Neural progenitor cell (in vitro differentiated cells): ENCODE measurements around the gene HEY2. TPM values are rescaled to one million over a fixed set of nuclear protein-coding genes. Genes with fewer than 3 reads are reported as not detected.

ENCODE experiments used
- DNase-seq: peaks from one replicate; pipeline ENCODE4 v3.0.0-alpha.2; 2016; ENCODE audit warnings: low spot score
- H2AFZ ChIP-seq: fragments of 200-600 bp; sonication (generic); replicated peaks from 2 replicates; pipeline ENCODE4 v1.6.1; 2016; ENCODE audit warnings: antibody characterized with exemption
- H3F3A ChIP-seq: fragments of 200-600 bp; sonication (generic); 2 replicates; pipeline ENCODE4 v1.6.1; 2016; ENCODE audit warnings: antibody characterized with exemption, low read depth
- H3K27ac ChIP-seq: fragments of 200-600 bp; sonication (generic); 2 replicates; pipeline ENCODE4 v1.5.1; 2016; ENCODE audit warnings: mild to moderate bottlenecking
- H3K27me3 ChIP-seq: fragments of 200-600 bp; sonication (generic); 2 replicates; pipeline ENCODE4 v1.6.1; 2016; ENCODE audit warnings: mild to moderate bottlenecking, moderate library complexity
- H3K36me3 ChIP-seq: fragments of 200-600 bp; sonication (generic); 2 replicates; pipeline ENCODE4 v1.5.1; 2016
- H3K4me1 ChIP-seq: fragments of 200-600 bp; sonication (generic); 2 replicates; pipeline ENCODE4 v1.6.1; 2016; ENCODE audit warnings: mixed run types
- H3K4me2 ChIP-seq: fragments of 200-600 bp; sonication (generic); 2 replicates; pipeline ENCODE4 v1.6.1; 2016
- H3K4me3 ChIP-seq: fragments of 200-600 bp; sonication (generic); 2 replicates; pipeline ENCODE4 v1.5.1; 2016
- H3K79me2 ChIP-seq: fragments of 200-600 bp; sonication (generic); 2 replicates; pipeline ENCODE4 v1.6.1; 2016; ENCODE audit warnings: low read depth
- H3K9ac ChIP-seq: fragments of 200-600 bp; sonication (generic); 2 replicates; pipeline ENCODE4 v1.6.1; 2016
- H3K9me3 ChIP-seq: fragments of 200-600 bp; sonication (generic); 2 replicates; pipeline ENCODE4 v1.5.1; 2016; ENCODE audit warnings: low read depth
- H4K20me1 ChIP-seq: fragments of 200-600 bp; sonication (generic); 2 replicates; pipeline ENCODE4 v1.6.1; 2016; ENCODE audit warnings: low read depth
- H3K27ac Mint-ChIP-seq: 3 replicates; pipeline ENCODE4 v1.8.0; 2021; ENCODE audit warnings: mixed read lengths
- H3K27me3 Mint-ChIP-seq: 2 replicates; pipeline ENCODE4 v1.8.0; 2022; ENCODE audit warnings: low read depth, mild to moderate bottlenecking, inconsistent platforms, moderate library complexity, mixed read lengths; ENCODE audit not compliant: insufficient read depth
- H3K36me3 Mint-ChIP-seq: 3 replicates; pipeline ENCODE4 v1.8.0; 2021; ENCODE audit warnings: mixed read lengths
- H3K4me1 Mint-ChIP-seq: 3 replicates; pipeline ENCODE4 v1.8.0; 2021; ENCODE audit warnings: mixed read lengths
- H3K4me3 Mint-ChIP-seq: 3 replicates; pipeline ENCODE4 v1.8.0; 2021; ENCODE audit warnings: mild to moderate bottlenecking, moderate library complexity, mixed read lengths
- H3K9me3 Mint-ChIP-seq: 3 replicates; pipeline ENCODE4 v1.8.0; 2020; ENCODE audit warnings: mixed read lengths
- EZH2 ChIP-seq: fragments of 200-600 bp; sonication (generic); IDR thresholded peaks from 2 replicates; pipeline ENCODE4 v1.6.1; 2017; ENCODE audit warnings: antibody characterized with exemption, mild to moderate bottlenecking, moderate library complexity
- EZH2phosphoT487 ChIP-seq: fragments of 200-600 bp; sonication (generic); IDR thresholded peaks from 2 replicates; pipeline ENCODE4 v1.6.1; 2017; ENCODE audit warnings: antibody characterized with exemption
- total RNA-seq: library from RNA; depleted of rRNA; stranded (reverse); fragments of >200 nt; gene quantifications from 2 replicates; pipeline ENCODE4 v1.2.3, GENCODE V29; 2015; ENCODE audit warnings: low replicate concordance
- TF ChIP-seq, protein P1 (sequence below): fragments of 200-600 bp; sonication (generic); IDR thresholded peaks from 2 replicates; pipeline ENCODE4 v1.5.1; 2017; ENCODE audit warnings: antibody characterized with exemption, mild to moderate bottlenecking

HEY2 gene
- total RNA-seq, 1 donor from 2014 or later = 1.1 TPM

GRCh38 chr6:125780540-125781313 is 31.3 kb downstream of the HEY2 start:
- no peaks in the 10 kb centered on the region for H3K27me3 Mint-ChIP-seq
- Histone ChIP-seq H3K9ac (no peak overlapping the region), H3K9me3 (no peaks in the 10 kb centered on the region), H3K79me2 (no peaks in the 10 kb centered on the region), H3K4me1 (no peaks in the 10 kb centered on the region), H3K4me3 (peak overlapping the region; percentile 89), H3F3A (no peaks in the 10 kb centered on the region), H3K4me2 (peak overlapping the region; percentile 86), H2AFZ (peak overlapping the region; percentile 87), H3K36me3 (no peaks in the 10 kb centered on the region), H4K20me1 (no peaks in the 10 kb centered on the region), H3K27me3 (peaks cover 14% of the 10 kb centered on the region), H3K27ac (no peak overlapping the region)
- no peaks in the 10 kb centered on the region for H3K9me3 Mint-ChIP-seq
- DNase-seq = peak; percentile 46
- H3K36me3 Mint-ChIP-seq = no peaks in the 10 kb centered on the region
- TF ChIP-seq EZH2 = peak; percentile 44
- TF ChIP-seq, protein P1, sequence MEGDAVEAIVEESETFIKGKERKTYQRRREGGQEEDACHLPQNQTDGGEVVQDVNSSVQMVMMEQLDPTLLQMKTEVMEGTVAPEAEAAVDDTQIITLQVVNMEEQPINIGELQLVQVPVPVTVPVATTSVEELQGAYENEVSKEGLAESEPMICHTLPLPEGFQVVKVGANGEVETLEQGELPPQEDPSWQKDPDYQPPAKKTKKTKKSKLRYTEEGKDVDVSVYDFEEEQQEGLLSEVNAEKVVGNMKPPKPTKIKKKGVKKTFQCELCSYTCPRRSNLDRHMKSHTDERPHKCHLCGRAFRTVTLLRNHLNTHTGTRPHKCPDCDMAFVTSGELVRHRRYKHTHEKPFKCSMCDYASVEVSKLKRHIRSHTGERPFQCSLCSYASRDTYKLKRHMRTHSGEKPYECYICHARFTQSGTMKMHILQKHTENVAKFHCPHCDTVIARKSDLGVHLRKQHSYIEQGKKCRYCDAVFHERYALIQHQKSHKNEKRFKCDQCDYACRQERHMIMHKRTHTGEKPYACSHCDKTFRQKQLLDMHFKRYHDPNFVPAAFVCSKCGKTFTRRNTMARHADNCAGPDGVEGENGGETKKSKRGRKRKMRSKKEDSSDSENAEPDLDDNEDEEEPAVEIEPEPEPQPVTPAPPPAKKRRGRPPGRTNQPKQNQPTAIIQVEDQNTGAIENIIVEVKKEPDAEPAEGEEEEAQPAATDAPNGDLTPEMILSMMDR = no peak
- no peak for TF ChIP-seq EZH2phosphoT487
- no peak overlapping the region for H3K4me3 Mint-ChIP-seq
- no peak overlapping the region for H3K27ac Mint-ChIP-seq
- peaks cover 12% of the 10 kb centered on the region for H3K4me1 Mint-ChIP-seq

DNA sequence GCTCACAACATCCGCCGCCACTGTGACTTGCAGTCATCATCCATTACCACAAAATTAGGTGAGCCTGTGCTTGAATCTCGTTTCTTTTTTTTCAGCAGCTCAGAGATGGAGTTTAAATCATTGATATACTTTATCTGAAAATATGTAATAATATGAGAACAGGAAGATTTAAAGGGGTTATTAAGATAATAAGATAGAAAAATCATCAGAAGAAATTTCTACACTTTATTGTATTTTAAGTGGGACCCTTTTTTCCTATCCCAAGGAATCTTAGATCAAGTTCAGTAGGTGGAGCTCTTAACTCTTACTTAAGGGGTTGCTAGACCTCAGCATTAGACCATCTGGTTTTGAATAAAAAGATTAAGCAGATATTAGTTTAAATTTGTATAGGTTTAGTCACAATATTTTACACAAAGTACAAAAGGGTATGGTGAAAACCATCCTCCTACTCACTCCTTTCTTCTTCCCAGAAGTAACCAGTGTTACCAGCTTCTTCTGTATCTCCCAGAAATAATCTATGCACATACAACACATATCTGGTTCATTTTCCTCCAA is 32.0 kb downstream of the HEY2 start:
- H3K9ac ChIP-seq = no peak overlapping the region

DNA sequence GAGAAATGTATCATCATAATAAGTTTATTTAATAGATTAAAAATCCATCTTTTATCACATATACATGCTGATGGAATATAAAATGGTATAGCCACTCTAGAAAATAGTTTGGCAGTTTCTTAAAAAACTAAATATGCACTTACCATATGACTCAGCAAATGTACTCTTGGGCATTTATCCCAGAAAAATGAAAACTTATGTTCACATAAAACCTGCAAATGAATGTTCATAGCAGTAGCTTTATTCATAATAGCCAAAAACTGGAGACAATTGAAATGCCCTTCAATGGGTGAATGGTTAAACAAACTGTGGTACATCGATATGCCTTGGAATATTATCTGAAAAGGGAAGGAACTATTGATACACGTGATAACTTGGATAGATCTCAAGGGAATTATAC is 34.9 kb downstream of the HEY2 start:
- no peaks in the 10 kb centered on the region for H3K9me3 Mint-ChIP-seq
- TF ChIP-seq EZH2 (no peak), EZH2phosphoT487 (no peak)
- TF ChIP-seq, protein P1 = no peak
- H3F3A ChIP-seq = peaks cover 6% of the 10 kb centered on the region
- peaks cover 5% of the 10 kb centered on the region for H3K4me1 Mint-ChIP-seq
- no peaks in the 10 kb centered on the region for H3K79me2 ChIP-seq
- no peak overlapping the region for H3K27ac ChIP-seq
- no peak overlapping the region for H3K27ac Mint-ChIP-seq
- H4K20me1 ChIP-seq = no peaks in the 10 kb centered on the region
- DNase-seq = no peak
- peaks cover 2% of the 10 kb centered on the region for H3K27me3 Mint-ChIP-seq
- no peak overlapping the region for H2AFZ ChIP-seq
- peaks cover 14% of the 10 kb centered on the region for H3K27me3 ChIP-seq
- no peak overlapping the region for H3K4me2 ChIP-seq
- no peaks in the 10 kb centered on the region for H3K36me3 ChIP-seq
- H3K9me3 ChIP-seq = no peaks in the 10 kb centered on the region
- H3K4me1 ChIP-seq = peaks cover 3% of the 10 kb centered on the region
- no peak overlapping the region for H3K4me3 Mint-ChIP-seq
- H3K4me3 ChIP-seq = no peak overlapping the region
- H3K9ac ChIP-seq = no peak overlapping the region
- no peaks in the 10 kb centered on the region for H3K36me3 Mint-ChIP-seq

More for the DNA sequence above, 32.0 kb downstream of the HEY2 start:
- Histone ChIP-seq H3K4me2 (peak overlapping the region; percentile 86), H3K79me2 (no peaks in the 10 kb centered on the region), H3K4me1 (no peaks in the 10 kb centered on the region), H3K27me3 (peaks cover 14% of the 10 kb centered on the region), H3K36me3 (no peaks in the 10 kb centered on the region), H3K4me3 (peak overlapping the region; percentile 89), H4K20me1 (no peaks in the 10 kb centered on the region), H3K27ac (no peak overlapping the region), H3F3A (no peaks in the 10 kb centered on the region), H2AFZ (peak overlapping the region; percentile 87), H3K9me3 (no peaks in the 10 kb centered on the region)
- H3K27ac Mint-ChIP-seq = no peak overlapping the region
- DNase-seq = no peak
- peaks cover 7% of the 10 kb centered on the region for H3K4me1 Mint-ChIP-seq
- H3K27me3 Mint-ChIP-seq = no peaks in the 10 kb centered on the region
- no peak overlapping the region for H3K4me3 Mint-ChIP-seq
- no peaks in the 10 kb centered on the region for H3K36me3 Mint-ChIP-seq
- TF ChIP-seq, protein P1 = no peak
- TF ChIP-seq EZH2 (no peak), EZH2phosphoT487 (no peak)
- no peaks in the 10 kb centered on the region for H3K9me3 Mint-ChIP-seq
